Smooth muscle cell (in vitro differentiated cells): ENCODE measurements around the gene RPS2. TPM values are rescaled to one million over a fixed set of nuclear protein-coding genes. Genes with fewer than 3 reads are reported as not detected.
"Not testable (repeated sequence)": the region's sequence is repeated elsewhere in the genome, so short reads cannot be mapped to it uniquely, and the experiment has no call there.

Experiments
- DNase-seq: peaks from one replicate; lab custom pipeline; 2025; ENCODE audit not compliant: unreplicated experiment; lab: John Stamatoyannopoulos, UW
- H2AFZ ChIP-seq: fragments of 200-600 bp; sonication (generic); 2 replicates; pipeline ENCODE4 v1.6.0; 2016; ENCODE audit warnings: antibody characterized with exemption, low read depth, mild to moderate bottlenecking
- H3F3A ChIP-seq: fragments of 200-600 bp; sonication (generic); 2 replicates; pipeline ENCODE4 v1.6.0; 2017; ENCODE audit warnings: antibody characterized with exemption, low read depth
- H3K27ac ChIP-seq: fragments of 200-600 bp; sonication (generic); 2 replicates; pipeline ENCODE4 v1.5.1; 2016; ENCODE audit warnings: low read depth, mild to moderate bottlenecking
- H3K27me3 ChIP-seq: fragments of 200-600 bp; sonication (generic); 2 replicates; pipeline ENCODE4 v1.6.1; 2016; ENCODE audit warnings: low read depth, mild to moderate bottlenecking
- H3K36me3 ChIP-seq: fragments of 200-600 bp; sonication (generic); 2 replicates; pipeline ENCODE4 v1.5.1; 2016; ENCODE audit warnings: low read depth
- H3K4me1 ChIP-seq: fragments of 200-600 bp; sonication (generic); 2 replicates; pipeline ENCODE4 v1.5.1; 2016; ENCODE audit warnings: low read depth
- H3K4me2 ChIP-seq: fragments of 200-600 bp; sonication (generic); 2 replicates; pipeline ENCODE4 v1.6.0; 2016; ENCODE audit warnings: mild to moderate bottlenecking
- H3K4me3 ChIP-seq: fragments of 200-600 bp; sonication (generic); 2 replicates; pipeline ENCODE4 v1.5.1; 2016; ENCODE audit warnings: mild to moderate bottlenecking
- H3K79me2 ChIP-seq: fragments of 200-600 bp; sonication (generic); 2 replicates; pipeline ENCODE4 v1.6.0; 2016; ENCODE audit warnings: low read depth, mild to moderate bottlenecking
- H3K9ac ChIP-seq: fragments of 200-600 bp; sonication (generic); 2 replicates; pipeline ENCODE4 v1.6.0; 2016; ENCODE audit warnings: low read depth
- H3K9me3 ChIP-seq: fragments of 200-600 bp; sonication (generic); replicated peaks from 2 replicates; pipeline ENCODE4 v1.5.1; 2016; ENCODE audit warnings: low read depth
- H4K20me1 ChIP-seq: fragments of 200-600 bp; sonication (generic); 2 replicates; pipeline ENCODE4 v1.6.0; 2016; ENCODE audit warnings: low read depth
- CTCF ChIP-seq: fragments of 200-600 bp; sonication (generic); IDR thresholded peaks from 2 replicates; pipeline ENCODE4 v1.5.1; 2017; ENCODE audit warnings: borderline replicate concordance, mild to moderate bottlenecking, antibody characterized with exemption; ENCODE audit not compliant: insufficient read depth, poor library complexity, severe bottlenecking
- WGBS: methylation state at CpG from one replicate; pipeline ENCODE4 v1.1.7; 2016; ENCODE audit warnings: low lambda C conversion rate; 5-methylcytosine and 5-hydroxymethylcytosine counted together
- polyA plus RNA-seq: library from polyadenylated mRNA; unstranded; fragments of >200 nt; fragmentation: Nextera tagmentation; extraction: Ambion mirVana; gene quantifications from 2 replicates; pipeline ENCODE4 v1.2.1, GENCODE V29; 2016
- total RNA-seq: library from RNA; depleted of rRNA; stranded (reverse); fragments of >200 nt; gene quantifications from 2 replicates; pipeline ENCODE4 v1.2.3, GENCODE V29; 2014

RPS2 gene
- total and polyA plus RNA-seq, 2 experiments from 2014 or later: 2,041 to 2,576 TPM

GRCh38 chr16:1941162-1942046 is 23.2 kb downstream of the RPS2 start:
- no peak overlapping the region for H2AFZ ChIP-seq
- 81% methylated on average over 30 of the region's 30 CpGs for WGBS
- H3K9me3 ChIP-seq: no peaks in the 10 kb centered on the region
- H3K9ac ChIP-seq: no peak overlapping the region
- H4K20me1 ChIP-seq: no peaks in the 10 kb centered on the region
- H3K36me3 ChIP-seq: no peaks in the 10 kb centered on the region
- no peaks in the 10 kb centered on the region for H3K79me2 ChIP-seq
- no peak for DNase-seq
- H3K27me3 ChIP-seq: no peaks in the 10 kb centered on the region
- no peaks in the 10 kb centered on the region for H3F3A ChIP-seq
- H3K4me2 ChIP-seq: no peak overlapping the region
- H3K27ac ChIP-seq: no peak overlapping the region
- H3K4me3 ChIP-seq: peak overlapping the region; percentile 82
- TF ChIP-seq CTCF: peak; percentile 6
- H3K4me1 ChIP-seq: peaks cover 7% of the 10 kb centered on the region

- H3F3A ChIP-seq: no peaks in the 10 kb centered on the region
- no peak overlapping the region for H3K9ac ChIP-seq
- no peaks in the 10 kb centered on the region for H3K36me3 ChIP-seq
- TF ChIP-seq CTCF: no peak
- H3K4me2 ChIP-seq: no peak overlapping the region
- DNase-seq: no peak
- H3K79me2 ChIP-seq: no peaks in the 10 kb centered on the region
- no peak overlapping the region for H3K27ac ChIP-seq
- no peak overlapping the region for H3K4me3 ChIP-seq
- H2AFZ ChIP-seq: no peak overlapping the region
- no peaks in the 10 kb centered on the region for H3K9me3 ChIP-seq
- no peaks in the 10 kb centered on the region for H4K20me1 ChIP-seq
- no peaks in the 10 kb centered on the region for H3K27me3 ChIP-seq
- 94% methylated on average over 23 of the region's 23 CpGs for WGBS
- peaks cover 7% of the 10 kb centered on the region for H3K4me1 ChIP-seq
Observed at GRCh38 chr16:1940273-1941161, 24.1 kb downstream of the RPS2 start.

GRCh38 chr16:1939833-1940232 is 24.8 kb downstream of the RPS2 start:
- not testable (repeated sequence) for H3K4me1 ChIP-seq, H3K27ac ChIP-seq, H3K4me2 ChIP-seq, H3K9ac ChIP-seq, H3K79me2 ChIP-seq, H3K36me3 ChIP-seq, H2AFZ ChIP-seq, H4K20me1 ChIP-seq, DNase-seq, H3K27me3 ChIP-seq, H3F3A ChIP-seq, H3K4me3 ChIP-seq, H3K9me3 ChIP-seq
- 97% methylated on average over 8 of the region's 8 CpGs for WGBS

- Histone ChIP-seq H3K4me1 (peaks cover 7% of the 10 kb centered on the region), H3K4me2 (no peak overlapping the region), H3K36me3 (no peaks in the 10 kb centered on the region), H3K79me2 (no peaks in the 10 kb centered on the region), H3F3A (no peaks in the 10 kb centered on the region), H2AFZ (no peak overlapping the region), H3K4me3 (no peak overlapping the region), H3K27me3 (no peaks in the 10 kb centered on the region), H3K9me3 (no peaks in the 10 kb centered on the region), H4K20me1 (no peaks in the 10 kb centered on the region), H3K9ac (no peak overlapping the region), H3K27ac (no peak overlapping the region)
- TF ChIP-seq CTCF: no peak
- DNase-seq: no peak
- WGBS: 96% methylated on average over 17 of the region's 17 CpGs
Observed at GRCh38 chr16:1938910-1939309, 25.7 kb downstream of the RPS2 start.
